Esophagus muscularis mucosa (tissue), 4 donors: ENCODE data around the gene CNGB1.

ENCODE experiments used
- EP300 ChIP-seq: sonication (generic); formaldehyde crosslinking; IDR thresholded peaks from one replicate; pipeline ENCODE4 v1.6.1; 2017; ENCODE audit warnings: antibody characterized with exemption
- POLR2A ChIP-seq: fragments of 450-650 bp; IDR thresholded peaks from one replicate; pipeline ENCODE4 v1.6.1; 2017; ENCODE audit warnings: antibody characterized with exemption, moderate library complexity, mild to moderate bottlenecking, low read depth
- POLR2AphosphoS5 ChIP-seq, 2 donors: sonication (generic); formaldehyde crosslinking; IDR thresholded peaks; one replicate each; pipeline ENCODE4 v1.6.1; 2017; ENCODE audit warnings: antibody characterized with exemption in 2 of 2
- TF ChIP-seq, protein P1 (sequence below), 3 experiments: fragments of 200-600 bp in 2 of 3; fragments of 450-650 bp in 1 of 3; sonication (generic) in 2 of 3; IDR thresholded peaks; one replicate each; pipeline ENCODE4 v1.5.1; 2017 to 2019; ENCODE audit warnings: antibody characterized with exemption in 3 of 3, mild to moderate bottlenecking in 2 of 3, moderate library complexity in 1 of 3

DNA sequence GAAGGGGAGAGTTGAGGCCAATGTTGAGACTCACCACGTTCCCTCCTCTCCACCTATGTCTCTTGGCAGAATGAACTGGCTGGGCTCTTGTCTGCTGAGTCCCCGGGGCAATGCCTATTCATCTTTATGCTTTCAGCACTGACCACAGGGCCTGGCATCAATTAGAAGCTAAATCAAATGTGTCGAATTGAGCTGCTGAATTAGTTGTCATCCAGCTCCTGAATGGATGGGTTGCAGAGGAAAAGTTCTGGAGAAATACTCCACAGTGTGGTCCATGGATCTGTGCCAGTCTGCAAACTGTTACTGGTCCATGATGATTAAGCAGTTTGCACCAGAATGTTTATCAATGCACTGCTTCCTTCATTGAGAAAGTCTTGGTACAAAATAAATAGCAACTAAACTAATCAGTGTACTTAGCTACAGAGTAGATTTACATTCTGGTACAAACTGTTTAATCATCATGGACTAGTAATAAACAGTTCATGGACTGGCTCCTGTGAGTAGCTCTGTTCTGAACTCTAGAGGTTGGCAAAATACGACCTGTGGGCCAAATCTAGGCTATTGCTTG, 4.6 kb downstream of the CNGB1 start:
- TF ChIP-seq, protein P1, sequence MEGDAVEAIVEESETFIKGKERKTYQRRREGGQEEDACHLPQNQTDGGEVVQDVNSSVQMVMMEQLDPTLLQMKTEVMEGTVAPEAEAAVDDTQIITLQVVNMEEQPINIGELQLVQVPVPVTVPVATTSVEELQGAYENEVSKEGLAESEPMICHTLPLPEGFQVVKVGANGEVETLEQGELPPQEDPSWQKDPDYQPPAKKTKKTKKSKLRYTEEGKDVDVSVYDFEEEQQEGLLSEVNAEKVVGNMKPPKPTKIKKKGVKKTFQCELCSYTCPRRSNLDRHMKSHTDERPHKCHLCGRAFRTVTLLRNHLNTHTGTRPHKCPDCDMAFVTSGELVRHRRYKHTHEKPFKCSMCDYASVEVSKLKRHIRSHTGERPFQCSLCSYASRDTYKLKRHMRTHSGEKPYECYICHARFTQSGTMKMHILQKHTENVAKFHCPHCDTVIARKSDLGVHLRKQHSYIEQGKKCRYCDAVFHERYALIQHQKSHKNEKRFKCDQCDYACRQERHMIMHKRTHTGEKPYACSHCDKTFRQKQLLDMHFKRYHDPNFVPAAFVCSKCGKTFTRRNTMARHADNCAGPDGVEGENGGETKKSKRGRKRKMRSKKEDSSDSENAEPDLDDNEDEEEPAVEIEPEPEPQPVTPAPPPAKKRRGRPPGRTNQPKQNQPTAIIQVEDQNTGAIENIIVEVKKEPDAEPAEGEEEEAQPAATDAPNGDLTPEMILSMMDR (IDR thresholded peaks at IDR 0.05), result no peak
- TF ChIP-seq POLR2AphosphoS5 (IDR thresholded peaks at IDR 0.05) (no peak), POLR2A (no peak), EP300 (no peak)
